Tibial artery (tissue), 4 donors: Measurements from ENCODE around the gene SCFD2.

Experiments used
- DNase-seq, 2 donors: peaks; one replicate each; pipeline ENCODE4 v3.0.0-alpha.2; 2019
- H3K27ac ChIP-seq, 2 donors: fragments of 200-600 bp; sonication (generic) in 1 of 2; 1 replicate in 1 of 2; 2 replicates in 1 of 2; pipeline ENCODE4 v1.5.1; 2018 to 2019; ENCODE audit warnings: mild to moderate bottlenecking in 1 of 2
- H3K27me3 ChIP-seq, 2 donors: fragments of 200-600 bp; sonication (generic) in 1 of 2; one replicate each; pipeline versions ENCODE4 v1.5.1 to v1.6.0; 2016 to 2019
- H3K36me3 ChIP-seq, 3 donors: fragments of 200-600 bp; sonication (generic) in 2 of 3; one replicate each; pipeline ENCODE4 v1.5.1; 2016 to 2019; ENCODE audit warnings: mild to moderate bottlenecking in 2 of 3
- H3K4me1 ChIP-seq, 4 donors: fragments of 200-600 bp; sonication (generic) in 2 of 4; 1 replicate in 3 of 4; 2 replicates in 1 of 4; pipeline ENCODE4 v1.5.1; 2016 to 2019
- H3K4me3 ChIP-seq, 2 donors: fragments of 200-600 bp; sonication (generic) in 1 of 2; 1 replicate in 1 of 2; 2 replicates in 1 of 2; pipeline ENCODE4 v1.5.1; 2018 to 2019; ENCODE audit warnings: mild to moderate bottlenecking in 2 of 2
- H3K9me3 ChIP-seq, 3 donors: fragments of 200-600 bp; sonication (generic) in 1 of 3; one replicate each; pipeline ENCODE4 v1.5.1; 2016 to 2019
- intact Hi-C: fragments of 100-400 bp; cut with DNase I; formaldehyde crosslinking; loops from one replicate; pipeline ENCODE4 v1.15.0; 2023; ENCODE audit warnings: low total_unique reads
- TF ChIP-seq, protein P1 (sequence below), 2 experiments: fragments of 200-600 bp in 1 of 2; fragments of 450-650 bp in 1 of 2; IDR thresholded peaks; one replicate each; pipeline ENCODE4 v1.5.1; 2017 to 2019; ENCODE audit warnings: antibody characterized with exemption in 2 of 2, mild to moderate bottlenecking in 1 of 2, moderate library complexity in 1 of 2

Gene SCFD2

DNA sequence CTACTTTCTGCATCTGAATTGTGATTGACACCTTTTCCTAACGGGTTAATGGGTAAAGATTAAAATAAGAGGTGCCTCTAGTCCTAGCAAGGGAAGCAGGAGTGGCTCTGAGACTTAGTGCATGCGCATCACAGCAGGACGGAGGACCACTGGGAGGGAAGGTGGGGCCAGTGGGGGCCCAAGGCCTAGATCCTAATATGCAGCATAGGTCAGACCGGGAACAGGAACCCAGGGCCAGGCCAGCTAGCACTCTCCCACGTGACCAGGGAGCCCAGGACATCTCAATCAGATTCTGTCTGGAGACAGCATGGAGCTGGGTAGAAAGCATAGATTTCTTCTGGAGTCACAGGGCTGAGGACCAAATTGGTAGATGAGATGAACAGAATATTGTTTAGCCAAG is 448.0 kb downstream of the SCFD2 start:
- Histone ChIP-seq H3K4me3 (no peak overlapping the region), H3K36me3 (no peaks in the 10 kb centered on the region), H3K9me3 (no peaks in the 10 kb centered on the region), H3K27ac (no peak overlapping the region), H3K4me1 (peaks cover 0 to 9% (median 0%) of the 10 kb centered on the region in 4 donors), H3K27me3 (no peaks in the 10 kb centered on the region)
- DNase-seq = no peak
- intact Hi-C loops = no loop called here
- TF ChIP-seq, protein P1, sequence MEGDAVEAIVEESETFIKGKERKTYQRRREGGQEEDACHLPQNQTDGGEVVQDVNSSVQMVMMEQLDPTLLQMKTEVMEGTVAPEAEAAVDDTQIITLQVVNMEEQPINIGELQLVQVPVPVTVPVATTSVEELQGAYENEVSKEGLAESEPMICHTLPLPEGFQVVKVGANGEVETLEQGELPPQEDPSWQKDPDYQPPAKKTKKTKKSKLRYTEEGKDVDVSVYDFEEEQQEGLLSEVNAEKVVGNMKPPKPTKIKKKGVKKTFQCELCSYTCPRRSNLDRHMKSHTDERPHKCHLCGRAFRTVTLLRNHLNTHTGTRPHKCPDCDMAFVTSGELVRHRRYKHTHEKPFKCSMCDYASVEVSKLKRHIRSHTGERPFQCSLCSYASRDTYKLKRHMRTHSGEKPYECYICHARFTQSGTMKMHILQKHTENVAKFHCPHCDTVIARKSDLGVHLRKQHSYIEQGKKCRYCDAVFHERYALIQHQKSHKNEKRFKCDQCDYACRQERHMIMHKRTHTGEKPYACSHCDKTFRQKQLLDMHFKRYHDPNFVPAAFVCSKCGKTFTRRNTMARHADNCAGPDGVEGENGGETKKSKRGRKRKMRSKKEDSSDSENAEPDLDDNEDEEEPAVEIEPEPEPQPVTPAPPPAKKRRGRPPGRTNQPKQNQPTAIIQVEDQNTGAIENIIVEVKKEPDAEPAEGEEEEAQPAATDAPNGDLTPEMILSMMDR (IDR thresholded peaks at IDR 0.05) = no peak

DNA sequence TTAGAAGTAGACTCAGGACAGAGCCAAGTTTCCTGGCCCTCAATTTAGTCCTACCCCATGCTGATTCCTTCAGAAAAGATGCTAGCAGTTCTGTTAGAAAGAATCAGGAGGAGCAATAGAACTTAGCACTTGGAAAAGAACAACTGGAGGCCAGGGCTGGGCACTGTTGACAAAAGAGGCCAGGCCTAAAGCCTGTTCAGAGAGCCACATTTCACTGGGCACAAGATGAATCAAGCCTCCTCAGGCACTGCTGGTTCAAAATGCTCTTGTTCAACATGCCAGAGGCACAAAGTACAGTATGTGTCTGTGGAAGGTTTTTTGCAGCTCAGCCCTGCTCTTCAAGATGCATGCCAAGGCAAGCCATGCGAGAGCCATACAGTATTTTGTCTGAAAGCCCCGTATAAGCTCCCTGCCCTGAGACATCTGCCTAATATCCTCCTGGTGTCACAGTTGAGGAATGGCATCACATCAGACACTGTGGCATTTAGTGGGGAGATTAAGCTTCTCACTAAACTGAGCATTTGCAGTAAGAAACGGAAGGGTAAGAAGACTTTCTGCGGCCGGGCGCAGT is 450.0 kb downstream of the SCFD2 start:
- TF ChIP-seq, protein P1 (IDR thresholded peaks at IDR 0.05) = no peak

DNA sequence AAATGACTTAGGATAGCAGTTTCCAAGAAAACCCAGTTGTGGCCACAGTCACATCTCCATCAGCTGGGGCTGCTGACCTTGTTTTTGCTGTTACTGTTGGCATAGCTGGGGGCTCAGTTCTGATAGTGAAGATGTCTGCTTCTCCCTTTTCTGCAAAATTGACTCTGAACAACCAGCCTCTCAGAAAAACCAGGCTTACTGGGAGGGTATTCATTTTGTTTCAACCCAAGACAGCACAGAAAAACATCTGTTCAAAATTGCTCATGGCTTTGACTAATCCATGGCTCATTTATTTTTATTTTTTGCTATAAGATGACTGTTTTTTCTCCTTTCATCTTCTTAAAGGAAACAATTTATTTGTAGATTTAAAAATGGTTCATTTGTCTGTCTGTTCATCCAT is 450.7 kb downstream of the SCFD2 start:
- H3K27ac ChIP-seq = no peak overlapping the region
- intact Hi-C loops = no loop called here

More for the DNA sequence above, 450.0 kb downstream of the SCFD2 start:
- DNase-seq = no peak
- Histone ChIP-seq H3K27ac (no peak overlapping the region), H3K4me3 (no peak overlapping the region), H3K27me3 (no peaks in the 10 kb centered on the region), H3K36me3 (no peaks in the 10 kb centered on the region), H3K9me3 (no peaks in the 10 kb centered on the region), H3K4me1 (peaks cover 0 to 9% (median 1%) of the 10 kb centered on the region in 4 donors)
- intact Hi-C loops = no loop called here

DNA sequence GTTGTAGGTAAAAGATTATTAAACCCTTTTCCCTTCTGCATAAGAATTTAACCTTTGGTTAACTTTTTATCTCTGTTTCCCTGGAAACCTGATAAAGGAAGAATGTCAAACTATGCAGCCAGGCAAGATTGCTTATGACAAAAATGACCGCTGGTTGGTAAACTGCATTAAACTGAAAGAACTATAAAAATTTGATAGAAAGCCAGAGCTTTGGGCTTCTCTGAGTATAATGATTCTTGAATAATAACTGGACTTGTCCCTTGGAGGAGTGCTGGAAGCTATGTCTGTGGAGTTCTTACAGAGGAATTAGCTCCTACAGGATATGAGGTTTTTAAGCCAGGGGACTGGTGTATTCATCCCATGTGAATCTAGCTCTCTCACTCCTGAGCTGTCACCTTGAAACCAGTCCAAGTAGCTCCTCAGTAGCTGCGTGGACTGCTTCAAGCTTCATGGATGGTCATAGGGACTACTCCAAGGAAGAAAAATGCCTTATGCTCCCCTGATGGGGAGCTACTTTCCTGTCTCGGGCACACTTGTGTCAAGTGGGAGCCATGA is 451.7 kb downstream of the SCFD2 start:
- H3K4me3 ChIP-seq = no peak overlapping the region
- TF ChIP-seq, protein P1 (IDR thresholded peaks at IDR 0.05) = no peak
- no peak for DNase-seq
- H3K27ac ChIP-seq = no peak overlapping the region
- H3K9me3 ChIP-seq = no peaks in the 10 kb centered on the region
- no peaks in the 10 kb centered on the region for H3K36me3 ChIP-seq
- intact Hi-C loops = no loop called here
- H3K4me1 ChIP-seq = peaks cover 0 to 9% (median 1%) of the 10 kb centered on the region in 4 donors
- no peaks in the 10 kb centered on the region for H3K27me3 ChIP-seq

More for the DNA sequence above, 450.7 kb downstream of the SCFD2 start:
- H3K9me3 ChIP-seq = no peaks in the 10 kb centered on the region
- TF ChIP-seq, protein P1 (IDR thresholded peaks at IDR 0.05) = no peak
- no peaks in the 10 kb centered on the region for H3K36me3 ChIP-seq
- peaks cover 0 to 9% (median 1%) of the 10 kb centered on the region in 4 donors for H3K4me1 ChIP-seq
- DNase-seq = no peak
- H3K27me3 ChIP-seq = no peaks in the 10 kb centered on the region
- H3K4me3 ChIP-seq = no peak overlapping the region

DNA sequence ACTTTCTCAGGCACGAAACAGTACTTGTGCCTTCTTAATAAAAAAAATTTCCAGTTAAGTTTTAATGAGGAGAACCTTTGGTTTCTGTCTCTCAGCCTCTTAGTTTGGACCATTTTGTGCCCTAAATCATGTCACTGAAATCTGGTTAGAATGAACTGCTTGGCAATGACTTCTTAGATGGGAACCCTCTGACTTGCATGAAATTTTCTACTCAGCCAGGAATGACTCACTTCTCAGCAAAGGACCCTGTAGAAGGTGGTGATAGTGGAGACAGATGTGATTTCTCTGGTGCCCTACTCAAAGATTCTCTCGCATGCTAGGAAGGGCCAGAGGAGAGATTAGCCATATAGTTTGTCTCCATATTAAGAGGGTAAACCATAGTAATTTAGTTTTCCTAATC is 453.3 kb downstream of the SCFD2 start:
- Histone ChIP-seq H3K4me3 (no peak overlapping the region), H3K27me3 (no peaks in the 10 kb centered on the region), H3K27ac (no peak overlapping the region), H3K36me3 (no peaks in the 10 kb centered on the region), H3K9me3 (no peaks in the 10 kb centered on the region), H3K4me1 (peaks cover 0 to 9% (median 1%) of the 10 kb centered on the region in 4 donors)
- TF ChIP-seq, protein P1 (IDR thresholded peaks at IDR 0.05) = no peak
- DNase-seq = no peak
- intact Hi-C loops = no loop called here
